ENCODE results near the gene HECW1. TPM values are rescaled to one million over a fixed set of nuclear protein-coding genes. Genes with fewer than 3 reads are reported as not detected.

HECW1 gene
- total and polyA plus RNA-seq, 2 of the 8 experiments (the other 6 are each of a cell fraction or from before 2014, with no cell fraction given), result 2.9 to 12.7 TPM

DNA sequence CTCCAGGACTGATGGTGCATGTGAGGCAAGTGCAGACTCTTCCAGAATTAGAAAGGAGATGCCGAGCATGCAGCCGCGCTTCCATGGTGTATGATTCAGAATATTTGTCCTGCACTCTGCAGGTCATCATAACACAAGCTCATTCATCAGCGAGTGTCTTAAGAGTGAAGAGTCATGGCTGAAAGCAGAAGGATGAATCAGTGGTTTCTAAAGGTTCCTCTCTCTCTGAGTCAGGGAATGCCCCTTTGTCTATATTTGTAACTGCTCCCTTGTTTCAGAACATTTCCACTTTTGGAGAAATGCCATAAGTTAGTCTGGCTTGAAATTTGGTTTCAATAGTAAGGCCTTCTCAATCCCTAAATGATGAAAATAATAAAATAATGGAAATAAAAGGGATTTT, 52.3 kb downstream of the HECW1 start:
- H3K9me3 ChIP-seq (ENCODE audit: insufficient read depth in 2 of 2, low read depth in 1 of 2, low read length in 1 of 2), result no peaks in the 10 kb centered on the region
- no peak overlapping the region for H4K5ac ChIP-seq (ENCODE audit: insufficient read length, low read depth, low read length)
- H4K20me1 ChIP-seq (replicated peaks in 1 of 2; ENCODE audit: control insufficient read depth in 1 of 2, insufficient read depth in 2 of 2, low read length in 2 of 2), result no peaks in the 10 kb centered on the region
- no peak overlapping the region for H3K4me2 ChIP-seq (ENCODE audit: insufficient read depth in 1 of 2, low read depth in 2 of 2, low read length in 2 of 2)
- H3K23ac ChIP-seq (ENCODE audit: insufficient read length), result no peak overlapping the region
- H3K9ac ChIP-seq (replicated peaks in 1 of 4; ENCODE audit: extremely low read depth in 1 of 4, low read depth in 3 of 4, low read length in 3 of 4), result no peak overlapping the region
- no peak overlapping the region for H4K91ac ChIP-seq (replicated peaks; ENCODE audit: insufficient read length, low read length)
- no peak overlapping the region for H3K27ac ChIP-seq (ENCODE audit: low read depth, low read length)
- FAIRE-seq (no peak), DNase-seq (ENCODE audit: low read depth in 1 of 2, low spot score in 2 of 2) (no peak)
- H3K4me1 ChIP-seq (replicated peaks in 1 of 4; ENCODE audit: control insufficient read depth in 3 of 4, insufficient read depth in 4 of 4, low read length in 3 of 4), result no peaks in the 10 kb centered on the region; a peak in 1 of 7 replicates
- H4K8ac ChIP-seq (ENCODE audit: extremely low read depth, insufficient read depth, low read length), result no peak overlapping the region
- ChIA-PET CTCF (ENCODE audit: partially characterized antibody) (no interaction called here), POLR2A (ENCODE audit: partially characterized antibody) (no interaction called here)
- no peak overlapping the region for H2AFZ ChIP-seq (ENCODE audit: low read length)
- H3K79me1 ChIP-seq (ENCODE audit: low read depth, low read length), result 0 out of 2 replicates have a peak, but pooled peaks cover 2% of the 10 kb centered on the region
- no peak overlapping the region; the same call in 1 of the 2 replicates for H2BK20ac ChIP-seq (ENCODE audit: low read length)
- H3K56ac ChIP-seq (replicated peaks; ENCODE audit: insufficient read length, low read depth, low read length), result no peak overlapping the region
- no peaks in the 10 kb centered on the region for H3K36me3 ChIP-seq (ENCODE audit: control insufficient read depth in 2 of 4, insufficient read depth in 4 of 4, low read length in 3 of 4)
- H3K4ac ChIP-seq (replicated peaks; ENCODE audit: insufficient read length, low read depth, low read length), result no peak overlapping the region
- no peaks in the 10 kb centered on the region for H3K23me2 ChIP-seq (ENCODE audit: low read depth, low read length)
- H2BK120ac ChIP-seq (replicated peaks; ENCODE audit: low read depth, low read length), result no peak overlapping the region
- no peak overlapping the region for H3K14ac ChIP-seq (ENCODE audit: insufficient read length)
- H3K27me3 ChIP-seq (replicated peaks in 1 of 4; ENCODE audit: control insufficient read depth in 3 of 4, extremely low read depth in 1 of 4, insufficient read depth in 3 of 4, low read length in 3 of 4), result no peaks in the 10 kb centered on the region
- H2BK15ac ChIP-seq (ENCODE audit: low read length), result 0 out of 2 replicates have a peak overlapping the region, but pooled peaks have one; percentile 8
- no peak overlapping the region for H3K4me3 ChIP-seq (ENCODE audit: extremely low read depth in 1 of 4, insufficient read depth in 2 of 4, low read depth in 3 of 4, low read length in 4 of 4)
- H3K79me2 ChIP-seq (ENCODE audit: control insufficient read depth in 1 of 2, insufficient read depth in 2 of 2, low read length in 2 of 2), result no peaks in the 10 kb centered on the region
- no peak overlapping the region for H2BK5ac ChIP-seq (ENCODE audit: low read depth, low read length)
- no peak overlapping the region for H3K18ac ChIP-seq (ENCODE audit: extremely low read depth, low read length)
- no peak overlapping the region for H2BK12ac ChIP-seq (ENCODE audit: low read depth, low read length)
- WGBS, 2 experiments (ENCODE audit: extremely low coverage in 1 of 2, insufficient coverage in 1 of 2, insufficient read length in 1 of 2, insufficient replicate concordance in 2 of 2, low coverage in 1 of 2, low lambda C conversion rate in 2 of 2, missing lambda C conversion rate in 1 of 2), result 87% methylated on average over 4 of the region's 4 CpGs; no CpG with 5 or more reads in 1 of the 2 experiments
- H2AK5ac ChIP-seq (ENCODE audit: low read depth, low read length), result peak overlapping the region; percentile 11; the same call in 1 of the 2 replicates
- TF ChIP-seq RFX5 (IDR thresholded peaks at IDR 0.05; ENCODE audit: borderline replicate concordance, low read depth, low read length), result no peak
- no peak for TF ChIP-seq ZNF274 (IDR thresholded peaks at IDR 0.05; ENCODE audit: borderline replicate concordance, extremely low read depth, low read length)
- TF ChIP-seq SP4 (IDR thresholded peaks at IDR 0.05; ENCODE audit: low read length), result no peak
- no peak for TF ChIP-seq CREB1 (IDR thresholded peaks at IDR 0.05)
- TF ChIP-seq CHD1 (IDR thresholded peaks at IDR 0.05; ENCODE audit: low read depth, low read length), result no peak
- no peak for TF ChIP-seq YY1 (IDR thresholded peaks at IDR 0.05; ENCODE audit: low read depth, low read length)
- no peak for TF ChIP-seq CBX5 (IDR thresholded peaks at IDR 0.05; ENCODE audit: low read depth, low read length)
- TF ChIP-seq SAP30 (IDR thresholded peaks at IDR 0.05; ENCODE audit: insufficient read depth, insufficient replicate concordance, low read length), result no peak
- no peak for TF ChIP-seq CTCF (IDR thresholded peaks at IDR 0.05; ENCODE audit: control extremely low read depth in 1 of 3, insufficient read depth in 1 of 3, low read depth in 1 of 3, low read length in 3 of 3)
- TF ChIP-seq EZH2 (IDR thresholded peaks at IDR 0.05; ENCODE audit: low read depth, low read length, severe bottlenecking), result no peak
- TF ChIP-seq NRF1 (IDR thresholded peaks at IDR 0.05; ENCODE audit: low read depth, low read length), result no peak
- no peak for TF ChIP-seq KDM5A (IDR thresholded peaks at IDR 0.05; ENCODE audit: low read length)
- TF ChIP-seq GTF2F1 (IDR thresholded peaks at IDR 0.05; ENCODE audit: borderline replicate concordance, low read depth, low read length), result no peak

Data from H1 (cell line).